Mucosa of stomach (tissue), 1 donor: ENCODE measurements around the gene KIDINS220.

Experiments used
- H3K27me3 ChIP-seq: one replicate; pipeline ENCODE4 v1.7.0; 2013; ENCODE audit warnings: mild to moderate bottlenecking, low read length; ENCODE audit not compliant: control insufficient read depth, insufficient read depth
- H3K36me3 ChIP-seq: one replicate; pipeline ENCODE4 v1.7.0; 2013; ENCODE audit warnings: low read length; ENCODE audit not compliant: control insufficient read depth, insufficient read depth
- H3K4me1 ChIP-seq: one replicate; pipeline ENCODE4 v1.7.0; 2013; ENCODE audit warnings: mild to moderate bottlenecking, low read length; ENCODE audit not compliant: control insufficient read depth, insufficient read depth
- H3K4me3 ChIP-seq: one replicate; pipeline ENCODE4 v1.7.0; 2013; ENCODE audit warnings: low read length
- H3K9ac ChIP-seq: one replicate; pipeline ENCODE4 v1.7.0; 2013; ENCODE audit warnings: mild to moderate bottlenecking, low read length, moderate library complexity
- H3K9me3 ChIP-seq: one replicate; pipeline ENCODE4 v1.7.0; 2013; ENCODE audit warnings: mild to moderate bottlenecking, low read length, moderate library complexity; ENCODE audit not compliant: control insufficient read depth
- donor health status: Pancreatic carcinoma.

The KIDINS220 gene

GRCh38 chr2:8728305-8729015, 109.0 kb downstream of the KIDINS220 start:
- no peaks in the 10 kb centered on the region for H3K36me3 ChIP-seq
- H3K27me3 ChIP-seq, result no peaks in the 10 kb centered on the region
- peaks cover 5% of the 10 kb centered on the region for H3K4me1 ChIP-seq
- no peaks in the 10 kb centered on the region for H3K9me3 ChIP-seq
- no peak overlapping the region for H3K9ac ChIP-seq
- H3K4me3 ChIP-seq, result no peak overlapping the region

- Histone ChIP-seq H3K9ac (no peak overlapping the region), H3K4me1 (peaks cover 5% of the 10 kb centered on the region), H3K4me3 (no peak overlapping the region), H3K9me3 (no peaks in the 10 kb centered on the region), H3K27me3 (no peaks in the 10 kb centered on the region), H3K36me3 (no peaks in the 10 kb centered on the region)
Observed at GRCh38 chr2:8725838-8726237, 111.6 kb downstream of the KIDINS220 start.

- Histone ChIP-seq H3K9me3 (no peaks in the 10 kb centered on the region), H3K36me3 (no peaks in the 10 kb centered on the region), H3K9ac (no peak overlapping the region), H3K4me1 (no peaks in the 10 kb centered on the region), H3K4me3 (no peak overlapping the region), H3K27me3 (no peaks in the 10 kb centered on the region)
Observed at GRCh38 chr2:8722986-8723385, 114.4 kb downstream of the KIDINS220 start.

GRCh38 chr2:8721410-8721809, 116.0 kb downstream of the KIDINS220 start:
- Histone ChIP-seq H3K9me3 (no peaks in the 10 kb centered on the region), H3K27me3 (no peaks in the 10 kb centered on the region), H3K4me1 (no peaks in the 10 kb centered on the region), H3K4me3 (no peak overlapping the region), H3K9ac (no peak overlapping the region), H3K36me3 (no peaks in the 10 kb centered on the region)

GRCh38 chr2:8720741-8721140, 116.7 kb downstream of the KIDINS220 start:
- no peaks in the 10 kb centered on the region for H3K9me3 ChIP-seq
- H3K4me3 ChIP-seq, result no peak overlapping the region
- H3K27me3 ChIP-seq, result no peaks in the 10 kb centered on the region
- H3K4me1 ChIP-seq, result no peaks in the 10 kb centered on the region
- no peak overlapping the region for H3K9ac ChIP-seq
- H3K36me3 ChIP-seq, result no peaks in the 10 kb centered on the region

DNA sequence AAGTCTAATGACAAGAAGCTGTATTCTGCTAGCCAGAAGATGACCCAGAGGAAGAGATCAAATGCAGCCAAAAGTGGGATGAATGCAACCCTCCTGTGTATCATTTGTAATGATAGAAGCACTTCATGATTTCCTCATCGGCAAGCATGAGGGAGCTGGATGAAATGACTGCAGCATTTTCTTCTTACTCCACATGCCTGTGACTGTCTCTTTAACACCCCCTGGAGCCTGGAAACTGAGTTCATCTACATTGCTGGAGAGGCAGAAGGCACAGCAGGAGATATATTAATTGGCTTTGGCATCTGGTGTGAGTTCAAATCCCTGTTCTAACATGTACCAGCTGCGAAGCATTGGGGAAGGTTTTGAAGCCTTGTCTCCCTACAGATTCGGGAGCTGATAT, 117.9 kb downstream of the KIDINS220 start:
- Histone ChIP-seq H3K27me3 (no peaks in the 10 kb centered on the region), H3K36me3 (no peaks in the 10 kb centered on the region), H3K4me1 (no peaks in the 10 kb centered on the region), H3K9me3 (no peaks in the 10 kb centered on the region), H3K4me3 (no peak overlapping the region), H3K9ac (no peak overlapping the region)

GRCh38 chr2:8714971-8715370, 122.4 kb downstream of the KIDINS220 start:
- Histone ChIP-seq H3K36me3 (no peaks in the 10 kb centered on the region), H3K4me1 (no peaks in the 10 kb centered on the region), H3K27me3 (no peaks in the 10 kb centered on the region), H3K9ac (no peak overlapping the region), H3K9me3 (no peaks in the 10 kb centered on the region), H3K4me3 (no peak overlapping the region)

DNA sequence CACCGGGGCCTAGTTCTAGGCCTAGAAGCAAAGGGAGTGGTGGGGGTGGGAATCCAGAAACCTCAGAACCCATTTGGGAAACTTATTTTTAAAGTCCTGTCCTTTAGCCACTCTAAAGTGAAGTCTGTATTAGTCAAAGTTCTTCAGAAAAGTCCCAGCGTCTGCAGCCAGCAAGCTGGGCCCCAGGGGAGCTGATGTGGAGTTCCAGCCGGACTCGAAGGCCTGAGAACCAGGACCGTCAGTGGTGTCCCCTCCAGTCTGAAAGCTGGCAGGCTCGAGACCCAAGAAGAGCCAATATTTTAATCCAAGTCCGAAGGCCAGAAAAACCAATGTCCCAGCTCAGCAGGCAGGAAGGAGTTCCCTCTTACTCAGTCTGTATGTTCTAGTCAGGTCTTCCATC, 123.1 kb downstream of the KIDINS220 start:
- Histone ChIP-seq H3K27me3 (no peaks in the 10 kb centered on the region), H3K36me3 (no peaks in the 10 kb centered on the region), H3K4me3 (no peak overlapping the region), H3K9me3 (no peaks in the 10 kb centered on the region), H3K4me1 (no peaks in the 10 kb centered on the region), H3K9ac (no peak overlapping the region)

GRCh38 chr2:8710951-8711350, 126.5 kb downstream of the KIDINS220 start:
- no peaks in the 10 kb centered on the region for H3K9me3 ChIP-seq
- no peaks in the 10 kb centered on the region for H3K4me1 ChIP-seq
- no peak overlapping the region for H3K4me3 ChIP-seq
- H3K9ac ChIP-seq, result no peak overlapping the region
- no peaks in the 10 kb centered on the region for H3K27me3 ChIP-seq
- no peaks in the 10 kb centered on the region for H3K36me3 ChIP-seq

DNA sequence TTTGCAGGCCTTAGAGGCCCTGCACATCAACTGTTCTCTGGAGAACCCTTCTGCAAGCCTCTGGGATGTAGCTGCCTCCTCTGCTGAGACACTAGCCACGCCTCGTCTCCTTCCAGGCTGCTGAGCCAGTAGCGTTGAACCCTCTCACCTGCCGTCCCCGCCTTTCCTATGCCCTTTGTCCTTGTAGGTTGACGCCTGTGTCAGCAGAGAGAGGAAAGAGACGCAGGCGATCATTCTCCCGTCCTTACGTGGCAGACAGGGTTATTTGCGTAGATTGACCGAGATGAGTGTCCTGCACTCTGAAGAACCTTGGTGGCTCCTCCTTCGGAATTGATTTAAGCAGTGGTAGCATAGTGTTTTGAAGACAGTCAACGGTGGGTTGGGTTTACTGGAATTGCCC, 127.8 kb downstream of the KIDINS220 start:
- Histone ChIP-seq H3K27me3 (no peaks in the 10 kb centered on the region), H3K9ac (no peak overlapping the region), H3K4me1 (no peaks in the 10 kb centered on the region), H3K9me3 (no peaks in the 10 kb centered on the region), H3K4me3 (no peak overlapping the region), H3K36me3 (no peaks in the 10 kb centered on the region)

GRCh38 chr2:8704906-8705305, 132.5 kb downstream of the KIDINS220 start:
- Histone ChIP-seq H3K27me3 (no peaks in the 10 kb centered on the region), H3K9ac (no peak overlapping the region), H3K9me3 (no peaks in the 10 kb centered on the region), H3K36me3 (no peaks in the 10 kb centered on the region), H3K4me3 (no peak overlapping the region), H3K4me1 (no peaks in the 10 kb centered on the region)

GRCh38 chr2:8701681-8702379, 135.6 kb downstream of the KIDINS220 start:
- no peaks in the 10 kb centered on the region for H3K27me3 ChIP-seq

More at GRCh38 chr2:8701681-8702379, 135.6 kb downstream of the KIDINS220 start:
- Histone ChIP-seq H3K9ac (no peak overlapping the region), H3K4me3 (no peak overlapping the region), H3K36me3 (no peaks in the 10 kb centered on the region), H3K4me1 (no peaks in the 10 kb centered on the region), H3K9me3 (no peaks in the 10 kb centered on the region)
